ENCODE measurements around the gene PRXL2B.

GRCh38 chr1:2611621-2612437 is 25.3 kb downstream of the PRXL2B start:
- no peak for TF ChIP-seq CTCF (IDR thresholded peaks at IDR 0.05; ENCODE audit: low read length)
- TF ChIP-seq EZH2 (optimal IDR thresholded peaks at IDR 0.05; ENCODE audit: low read depth, low read length) = no peak

Measured in MM.1S (cell line).